CD4-positive, CD25-positive, alpha-beta regulatory T cell (primary cell): ENCODE results near the gene CCDC86. TPM values are rescaled to one million over a fixed set of nuclear protein-coding genes. Genes with fewer than 3 reads are reported as not detected.

Experiments used
- ATAC-seq, 2 donors: fragments of 150-1000 bp; cut with Tn5 transposase; one replicate each; pipeline ENCODE4 v1.10.0; 2021; ENCODE audit warnings: low read depth in 2 of 2, moderate number of reproducible peaks in 2 of 2, moderate library complexity in 1 of 2
- DNase-seq, 3 donors: peaks; one replicate each; pipeline versions ENCODE4 v3.0.0 to v3.0.0-alpha.2; 2012 to 2022; ENCODE audit warnings: mixed read lengths in 1 of 3
- H3K27ac ChIP-seq: one replicate; pipeline ENCODE4 v1.7.0; 2013; ENCODE audit warnings: mild to moderate bottlenecking, low read length; ENCODE audit not compliant: insufficient read depth, poor library complexity, severe bottlenecking
- H3K27me3 ChIP-seq: one replicate; pipeline ENCODE4 v1.7.0; 2013; ENCODE audit warnings: low read length; ENCODE audit not compliant: control insufficient read depth, insufficient read depth
- H3K36me3 ChIP-seq: one replicate; pipeline ENCODE4 v1.7.0; 2013; ENCODE audit warnings: mild to moderate bottlenecking, low read length, moderate library complexity; ENCODE audit not compliant: control insufficient read depth, insufficient read depth
- H3K4me1 ChIP-seq: 2 replicates; pipeline ENCODE4 v1.7.0; 2013; ENCODE audit warnings: mild to moderate bottlenecking, low read length; ENCODE audit not compliant: insufficient read depth, control insufficient read depth, poor library complexity, severe bottlenecking
- H3K4me3 ChIP-seq: one replicate; pipeline ENCODE4 v1.7.0; 2013; ENCODE audit warnings: low read depth, mild to moderate bottlenecking, low read length, moderate library complexity
- H3K9me3 ChIP-seq, 2 experiments: 1 replicate in 1 of 2; 2 replicates in 1 of 2; pipeline ENCODE4 v1.7.0; 2013; ENCODE audit warnings: low read length in 2 of 2, mild to moderate bottlenecking in 1 of 2, moderate library complexity in 1 of 2; ENCODE audit not compliant: control insufficient read depth in 2 of 2
- H3K27ac Mint-ChIP-seq, 3 donors: one replicate each; pipeline ENCODE4 v1.8.0; 2020 to 2022; ENCODE audit warnings: mild to moderate bottlenecking in 3 of 3, mixed read lengths in 3 of 3, moderate library complexity in 2 of 3
- H3K27me3 Mint-ChIP-seq: one replicate; pipeline ENCODE4 v1.8.0; 2022; ENCODE audit warnings: mild to moderate bottlenecking, mixed read lengths
- H3K36me3 Mint-ChIP-seq: one replicate; pipeline ENCODE4 v1.8.0; 2020; ENCODE audit warnings: mixed read lengths
- H3K4me1 Mint-ChIP-seq, 4 donors: one replicate each; pipeline ENCODE4 v1.8.0; 2020 to 2022; ENCODE audit warnings: mixed read lengths in 4 of 4, mild to moderate bottlenecking in 1 of 4
- H3K4me3 Mint-ChIP-seq, 4 donors: one replicate each; pipeline ENCODE4 v1.8.0; 2020 to 2022; ENCODE audit warnings: mild to moderate bottlenecking in 4 of 4, mixed read lengths in 4 of 4, moderate library complexity in 3 of 4
- H3K9me3 Mint-ChIP-seq, 7 donors: one replicate each; pipeline ENCODE4 v1.8.0; 2020 to 2022; ENCODE audit warnings: mixed read lengths in 7 of 7, mild to moderate bottlenecking in 3 of 7, moderate library complexity in 2 of 7
- polyA plus RNA-seq, 4 donors: library from polyadenylated mRNA; unstranded; fragments of 300-500 nt; fragmentation: Illumina TruSeq; gene quantifications; one replicate each; pipeline ENCODE4 v1.2.3, GENCODE V29; 2021
- total RNA-seq: library from RNA; stranded (reverse); gene quantifications from one replicate; pipeline ENCODE4 v1.2.3, GENCODE V29; 2022

The CCDC86 gene
- total and polyA plus RNA-seq, 5 donors from 2014 or later, result 7.0 to 12.8 (median 8.8) TPM

- H3K36me3 Mint-ChIP-seq, result peaks cover 21% of the 10 kb centered on the region
- Histone ChIP-seq H3K4me3 (no peak overlapping the region), H3K4me1 (no peaks in the 10 kb centered on the region), H3K36me3 (peaks cover 24% of the 10 kb centered on the region), H3K27me3 (no peaks in the 10 kb centered on the region), H3K9me3 (no peaks in the 10 kb centered on the region), H3K27ac (no peak overlapping the region)
- no peak for DNase-seq
- H3K27me3 Mint-ChIP-seq, result no peaks in the 10 kb centered on the region
- no peaks in the 10 kb centered on the region for H3K9me3 Mint-ChIP-seq
- no peak overlapping the region for H3K27ac Mint-ChIP-seq
- peaks cover 0 to 5% (median 0%) of the 10 kb centered on the region in 4 donors for H3K4me1 Mint-ChIP-seq
- no peak for ATAC-seq
- H3K4me3 Mint-ChIP-seq, result no peak overlapping the region
Observed at GRCh38 chr11:60851327-60852104, 9.6 kb downstream of the CCDC86 start.

DNA sequence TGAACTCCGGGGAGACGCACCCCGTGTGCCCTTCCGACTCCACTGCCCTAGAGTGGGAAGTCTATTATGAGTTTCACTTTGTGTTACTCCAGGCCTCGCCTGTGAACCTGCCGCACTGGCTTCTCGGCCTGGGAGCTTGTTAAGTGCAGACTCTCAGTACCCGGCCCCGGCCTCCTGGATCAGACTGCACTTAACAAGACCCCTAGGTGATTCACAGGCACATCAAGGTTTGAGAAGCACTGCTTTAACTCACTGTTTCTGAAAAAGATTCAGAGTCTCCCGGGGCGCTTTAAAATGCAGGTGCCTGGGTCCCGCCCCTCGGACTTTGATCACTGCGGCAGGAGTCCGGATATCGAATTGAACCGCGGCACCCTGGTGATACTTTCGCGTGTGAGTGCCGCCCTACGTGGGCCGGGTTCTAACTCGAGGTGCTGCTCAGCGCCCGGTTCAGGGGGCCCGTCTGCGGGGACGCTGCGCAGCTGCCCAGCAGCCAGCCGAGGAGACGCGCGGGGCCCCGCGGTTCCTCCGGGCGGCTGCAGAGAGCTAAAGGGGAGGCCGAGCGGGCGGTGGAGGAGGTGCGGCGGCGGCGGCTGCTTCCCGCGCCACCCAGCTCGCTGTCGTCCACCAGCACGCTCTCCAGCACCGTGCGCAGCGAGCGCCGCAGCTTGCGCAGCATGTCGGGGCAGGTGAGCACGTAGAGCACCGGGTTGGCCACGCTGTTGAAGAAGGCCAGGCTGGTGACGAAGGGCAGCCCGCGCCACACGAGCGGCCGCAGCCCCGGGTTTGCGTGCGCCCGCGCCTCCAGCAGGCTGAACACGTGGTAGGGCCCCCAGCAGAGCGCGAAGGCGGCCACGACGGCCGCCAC, 10.4 kb downstream of the CCDC86 start:
- no peak overlapping the region for H3K27ac Mint-ChIP-seq
- H3K9me3 ChIP-seq, result no peaks in the 10 kb centered on the region
- no peak for ATAC-seq
- DNase-seq, result no peak
- no peak overlapping the region for H3K4me3 ChIP-seq
- no peaks in the 10 kb centered on the region for H3K4me1 ChIP-seq
- H3K4me1 Mint-ChIP-seq, result peaks cover 0 to 3% (median 0%) of the 10 kb centered on the region in 4 donors
- H3K27me3 ChIP-seq, result no peaks in the 10 kb centered on the region
- no peak overlapping the region for H3K27ac ChIP-seq
- H3K27me3 Mint-ChIP-seq, result no peaks in the 10 kb centered on the region
- peaks cover 24% of the 10 kb centered on the region for H3K36me3 ChIP-seq
- no peak overlapping the region for H3K4me3 Mint-ChIP-seq
- H3K36me3 Mint-ChIP-seq, result peaks cover 21% of the 10 kb centered on the region
- H3K9me3 Mint-ChIP-seq, result no peaks in the 10 kb centered on the region

DNA sequence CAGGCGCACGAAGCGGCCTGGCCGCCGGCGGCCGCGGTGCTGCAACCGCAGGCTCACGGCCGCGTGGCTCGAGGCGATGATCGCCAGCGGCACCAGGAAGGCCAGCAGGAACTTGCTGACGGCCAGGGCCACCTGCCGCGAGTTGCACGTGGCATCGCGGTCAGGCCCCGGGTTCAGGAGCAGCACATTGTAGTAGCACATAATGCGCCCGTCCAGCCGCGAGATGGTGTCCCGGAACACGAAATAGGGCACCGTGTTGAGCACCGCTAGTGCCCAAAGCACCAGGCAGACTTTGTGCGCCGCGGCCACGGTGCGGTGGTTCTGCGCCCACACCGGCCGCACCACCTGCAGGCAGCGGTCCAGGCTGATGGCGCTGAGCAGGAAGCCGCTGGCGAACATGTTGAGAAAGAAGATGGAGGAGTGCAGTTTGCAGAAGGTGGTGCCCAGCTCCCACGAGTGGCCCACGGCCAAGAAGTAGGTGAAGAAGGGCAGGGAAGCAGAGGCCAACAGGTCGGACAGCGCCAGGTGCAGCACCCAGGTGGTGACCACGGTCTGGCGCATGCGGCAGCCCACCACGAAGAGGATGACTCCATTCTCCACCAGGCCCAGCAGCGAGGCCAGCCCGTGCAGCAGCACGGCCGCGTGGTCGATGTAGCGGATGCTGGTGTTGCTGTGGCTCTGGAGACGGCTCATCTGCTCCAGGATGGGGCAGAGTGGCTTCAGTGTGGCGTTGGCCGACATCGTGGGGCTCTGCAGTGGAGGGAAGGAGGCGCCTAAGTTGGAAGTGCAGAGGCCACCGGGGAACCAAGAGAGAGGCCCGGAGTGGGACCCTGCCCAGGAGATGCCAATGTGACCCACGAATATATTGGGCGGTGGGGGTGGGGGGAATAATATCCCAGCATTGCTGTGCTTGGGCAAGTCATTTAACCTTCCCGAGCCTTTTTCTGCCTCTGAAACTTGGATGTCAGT, 11.4 kb downstream of the CCDC86 start:
- Mint-ChIP-seq H3K9me3 (no peaks in the 10 kb centered on the region), H3K27ac (peak overlapping the region in 1 of 3 donors; percentile 69), H3K4me1 (peaks cover 0 to 9% (median 0%) of the 10 kb centered on the region in 4 donors), H3K36me3 (peaks cover 21% of the 10 kb centered on the region), H3K27me3 (no peaks in the 10 kb centered on the region), H3K4me3 (peak overlapping the region in 2 of 4 donors; percentile 7 to 38)
- H3K27ac ChIP-seq, result no peak overlapping the region
- H3K9me3 ChIP-seq, result no peaks in the 10 kb centered on the region
- peaks cover 24% of the 10 kb centered on the region for H3K36me3 ChIP-seq
- no peak overlapping the region for H3K4me3 ChIP-seq
- DNase-seq (no peak), ATAC-seq (no peak)
- peaks cover 3% of the 10 kb centered on the region for H3K4me1 ChIP-seq
- H3K27me3 ChIP-seq, result no peaks in the 10 kb centered on the region

- Mint-ChIP-seq H3K4me3 (peak overlapping the region in 1 of 4 donors; percentile 38), H3K27me3 (no peaks in the 10 kb centered on the region), H3K36me3 (peaks cover 16% of the 10 kb centered on the region), H3K27ac (no peak overlapping the region), H3K9me3 (no peaks in the 10 kb centered on the region), H3K4me1 (peaks cover 0 to 19% (median 9%) of the 10 kb centered on the region in 4 donors)
- Histone ChIP-seq H3K4me1 (peaks cover 13% of the 10 kb centered on the region), H3K36me3 (peaks cover 20% of the 10 kb centered on the region), H3K27ac (no peak overlapping the region), H3K9me3 (no peaks in the 10 kb centered on the region), H3K4me3 (no peak overlapping the region), H3K27me3 (no peaks in the 10 kb centered on the region)
- ATAC-seq (no peak), DNase-seq (no peak)
Observed at GRCh38 chr11:60854140-60854846, 12.4 kb downstream of the CCDC86 start.

DNA sequence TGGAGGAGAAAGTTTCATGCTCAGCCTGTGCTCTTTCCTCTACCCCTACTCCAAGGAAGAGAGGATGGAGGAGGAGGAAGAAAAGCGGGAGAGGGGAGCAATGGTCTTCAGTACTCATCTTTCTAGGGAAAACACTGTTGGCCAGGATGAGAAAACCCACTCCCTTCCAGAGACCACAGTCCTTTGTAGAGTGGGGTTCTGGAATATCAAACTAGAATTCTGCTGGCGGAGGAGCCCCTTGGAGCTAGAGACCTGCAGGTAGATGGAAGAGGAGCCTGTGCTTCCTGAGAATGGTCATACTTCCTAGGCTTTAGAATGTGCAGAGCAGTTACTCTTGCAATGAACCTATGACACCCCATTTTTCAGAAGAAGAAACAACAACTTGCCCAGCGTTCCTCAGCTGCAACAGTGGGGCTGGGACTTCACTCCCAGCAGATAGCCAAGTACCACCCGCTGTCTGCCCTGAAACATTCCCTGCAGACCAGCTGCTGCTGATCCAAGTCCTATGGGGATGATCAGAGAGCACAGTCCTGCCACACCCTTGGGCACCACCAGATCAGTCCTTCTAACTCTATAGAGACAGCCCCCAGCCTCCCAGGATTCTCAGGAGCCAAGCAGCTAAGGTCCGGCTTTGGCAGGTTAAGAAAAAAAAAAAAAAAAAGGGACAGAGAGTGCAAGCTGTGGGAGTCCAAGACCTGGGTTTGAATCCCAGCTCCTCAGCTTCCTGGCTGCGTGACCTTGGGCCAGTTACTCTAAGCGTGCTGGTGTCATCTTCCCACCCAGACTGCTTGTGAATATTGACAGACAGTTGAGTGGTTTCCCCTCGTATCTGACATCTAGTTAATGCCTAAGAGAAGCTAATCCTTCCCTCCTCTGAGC, 13.2 kb downstream of the CCDC86 start:
- Mint-ChIP-seq H3K27ac (peak overlapping the region in 2 of 3 donors; percentile 43 to 48), H3K9me3 (no peaks in the 10 kb centered on the region), H3K36me3 (peaks cover 16% of the 10 kb centered on the region), H3K27me3 (no peaks in the 10 kb centered on the region), H3K4me3 (no peak overlapping the region), H3K4me1 (peaks cover 0 to 20% (median 9%) of the 10 kb centered on the region in 4 donors)
- Histone ChIP-seq H3K4me1 (peaks cover 13% of the 10 kb centered on the region), H3K27me3 (no peaks in the 10 kb centered on the region), H3K9me3 (no peaks in the 10 kb centered on the region), H3K27ac (no peak overlapping the region), H3K36me3 (peaks cover 13% of the 10 kb centered on the region), H3K4me3 (no peak overlapping the region)
- ATAC-seq (no peak), DNase-seq (no peak)

DNA sequence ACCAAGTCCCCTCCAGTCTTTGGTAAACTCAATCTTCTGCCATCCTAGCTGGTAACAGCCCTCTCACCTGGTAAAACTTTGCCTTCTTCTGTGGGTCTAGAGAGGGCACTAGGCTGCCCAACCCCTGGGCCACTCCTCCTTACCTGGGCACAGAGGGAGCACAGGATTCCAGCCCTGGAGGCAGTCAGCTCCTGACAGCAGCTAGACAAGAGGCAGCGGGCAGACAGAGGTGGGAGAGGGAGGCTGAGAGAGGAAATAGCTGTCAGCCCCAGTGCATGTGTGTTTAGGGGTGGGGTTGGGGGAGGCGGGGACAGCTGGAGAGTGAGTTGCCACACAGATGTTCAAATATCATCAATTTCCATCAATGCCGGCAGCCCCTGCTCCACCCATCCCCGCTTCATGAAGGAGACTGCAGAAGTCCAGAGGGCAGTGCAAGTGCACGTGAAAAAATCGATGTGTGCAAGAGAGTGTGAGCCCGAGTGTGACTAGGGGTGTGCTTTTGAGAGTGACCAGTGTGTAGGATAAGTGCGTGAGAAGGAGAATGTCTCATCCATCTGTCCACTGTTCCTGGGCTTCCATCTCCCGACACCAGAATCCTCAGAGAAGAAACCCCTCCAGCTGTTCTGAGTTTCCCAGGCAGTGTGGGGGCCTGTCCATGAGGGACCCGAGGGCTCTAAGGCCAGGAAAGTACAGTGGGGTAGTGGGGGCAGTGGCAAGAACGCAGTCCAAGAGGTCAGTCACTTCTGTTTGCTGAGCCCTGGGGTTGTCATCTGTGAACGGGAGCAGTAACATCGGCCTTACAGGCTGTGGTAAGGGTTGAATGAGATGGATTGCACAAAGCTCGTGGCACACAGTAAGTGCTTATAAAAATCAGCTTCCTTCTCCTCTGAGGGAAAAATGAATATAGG, 14.1 kb downstream of the CCDC86 start, which contains the start of gene PTGDR2:
PTGDR2 (minus strand) TSS at position 225 of the 908 bp plus-strand sequence. CDS start 2,228 bp downstream, outside the sequence.
- Histone ChIP-seq H3K27ac (no peak within 1 kb of the TSS), H3K27me3 (no peaks in the 10 kb centered on the region), H3K36me3 (peaks cover 7% of the 10 kb centered on the region), H3K4me1 (peaks cover 13% of the 10 kb centered on the region), H3K9me3 (no peaks in the 10 kb centered on the region), H3K4me3 (no peak within 1 kb of the TSS)
- Mint-ChIP-seq H3K27me3 (no peaks in the 10 kb centered on the region), H3K4me3 (no peak within 1 kb of the TSS), H3K4me1 (peaks cover 0 to 20% (median 9%) of the 10 kb centered on the region in 4 donors), H3K27ac (peak within 1 kb of the TSS in 2 of 3 donors; percentile 43 to 48), H3K9me3 (no peaks in the 10 kb centered on the region), H3K36me3 (peaks cover 10% of the 10 kb centered on the region)
- DNase-seq, result no peak
- ATAC-seq, result peak in 1 of 2 donors; percentile 28
